ENCODE measurements around the gene RGSL1. TPM values are rescaled to one million over a fixed set of nuclear protein-coding genes. Genes with fewer than 3 reads are reported as not detected.

RGSL1 gene
- total RNA-seq, 1 experiment from 2014 or later, result 0.02 TPM

GRCh38 chr1:182587666-182588499 is 137.9 kb downstream of the RGSL1 start:
- no peak for DNase-seq (ENCODE audit: low read depth)

DNA sequence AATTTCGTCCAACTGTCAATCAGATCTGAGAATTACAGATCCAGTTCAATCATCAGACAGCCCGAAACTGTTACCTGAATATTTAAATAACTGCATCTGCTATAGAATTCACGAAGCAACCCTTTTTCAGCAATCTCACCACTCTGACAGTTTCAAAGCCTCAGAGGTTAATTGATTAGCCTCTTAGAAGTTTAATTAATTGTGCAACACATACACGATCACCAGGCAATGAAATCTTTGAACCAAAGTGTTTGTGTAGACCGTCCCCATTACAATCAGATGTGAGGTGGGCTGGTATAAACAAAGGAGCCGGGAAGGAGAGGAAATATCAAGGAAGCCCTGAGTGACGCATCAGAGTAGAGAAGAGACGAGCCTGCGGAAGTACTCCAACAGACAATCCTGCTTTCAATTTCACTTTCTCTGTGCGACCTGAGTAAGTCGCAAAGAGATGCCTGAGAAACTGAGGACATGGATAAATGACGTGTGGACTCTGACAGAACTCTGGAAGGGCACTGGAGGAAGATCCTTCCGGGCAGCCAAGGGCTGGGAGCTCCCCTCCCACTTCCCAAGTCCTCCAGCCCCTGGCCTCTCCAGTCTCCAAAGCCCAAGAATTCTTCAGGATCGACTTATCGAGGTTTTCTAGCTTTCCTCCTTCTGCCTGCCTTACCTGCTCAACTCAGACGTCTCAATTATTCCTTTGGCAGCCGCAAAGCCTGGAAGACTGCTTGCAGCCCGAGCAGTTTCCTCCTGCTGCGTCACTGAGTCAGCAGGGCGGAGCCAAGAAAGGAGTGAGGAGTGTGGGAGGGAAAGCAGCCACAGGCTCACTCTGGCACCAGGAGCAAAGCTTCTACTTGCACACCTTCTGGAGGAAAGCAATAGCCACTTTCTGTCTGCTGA is 138.8 kb downstream of the RGSL1 start, which contains the start of gene RNASEL:
Gene RNASEL, minus strand, starts transcription at position 757 of the 897 bp plus-strand sequence. CDS start 2,450 bp downstream, outside the sequence.
- peak; percentile 68 for DNase-seq (ENCODE audit: low read depth)

DNA sequence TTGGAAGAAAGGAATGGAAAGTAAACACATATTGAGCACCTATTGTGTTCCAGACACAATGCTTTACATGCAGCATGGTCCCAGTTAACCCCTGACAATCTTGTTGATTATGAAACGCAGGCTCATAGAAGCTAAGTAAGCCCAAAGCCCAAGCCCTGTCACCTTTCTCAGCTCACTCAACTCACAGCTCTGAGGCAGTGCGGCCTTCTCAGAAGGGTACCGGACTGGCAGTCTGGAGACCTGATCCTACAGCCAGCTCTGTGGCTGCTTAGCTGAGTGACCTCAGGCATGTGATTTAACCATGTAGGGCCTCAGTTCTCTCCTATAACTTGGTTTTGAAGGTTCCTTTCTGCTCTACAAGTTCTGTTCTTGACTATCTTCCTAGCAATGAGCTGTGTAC is 139.6 kb downstream of the RGSL1 start:
- DNase-seq (ENCODE audit: low read depth), result no peak

GRCh38 chr1:182589931-182590330 is 140.0 kb downstream of the RGSL1 start:
- no peak for DNase-seq (ENCODE audit: low read depth)

DNA sequence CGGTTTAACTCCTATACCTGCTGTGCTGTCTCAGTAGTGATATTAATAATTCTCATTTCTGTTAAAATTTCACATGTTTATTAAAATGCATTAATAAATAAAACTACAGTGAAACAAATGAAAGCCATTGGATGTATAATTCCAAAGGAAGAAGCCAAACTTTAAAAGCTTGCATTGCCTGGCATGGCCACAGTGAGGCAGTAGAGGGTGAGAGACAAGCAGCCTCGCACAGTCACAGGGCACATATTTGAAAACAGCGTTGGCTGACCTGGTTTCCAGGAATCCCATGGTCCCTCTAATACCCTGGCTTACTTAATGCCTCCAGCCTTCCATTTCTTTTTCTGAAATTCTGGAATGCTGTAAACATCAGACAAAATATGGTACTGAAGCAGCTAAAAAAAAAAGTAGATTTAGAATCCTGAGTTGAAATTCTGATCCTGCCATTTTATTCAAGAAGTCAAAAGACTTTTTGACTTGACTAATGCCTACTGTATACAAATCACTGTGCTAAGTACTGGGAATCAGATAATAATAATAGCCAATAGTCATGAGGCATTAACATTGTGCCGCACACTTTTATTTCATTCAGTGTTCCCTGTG is 145.8 kb downstream of the RGSL1 start:
- DNase-seq (ENCODE audit: low read depth), result peak; percentile 33

DNA sequence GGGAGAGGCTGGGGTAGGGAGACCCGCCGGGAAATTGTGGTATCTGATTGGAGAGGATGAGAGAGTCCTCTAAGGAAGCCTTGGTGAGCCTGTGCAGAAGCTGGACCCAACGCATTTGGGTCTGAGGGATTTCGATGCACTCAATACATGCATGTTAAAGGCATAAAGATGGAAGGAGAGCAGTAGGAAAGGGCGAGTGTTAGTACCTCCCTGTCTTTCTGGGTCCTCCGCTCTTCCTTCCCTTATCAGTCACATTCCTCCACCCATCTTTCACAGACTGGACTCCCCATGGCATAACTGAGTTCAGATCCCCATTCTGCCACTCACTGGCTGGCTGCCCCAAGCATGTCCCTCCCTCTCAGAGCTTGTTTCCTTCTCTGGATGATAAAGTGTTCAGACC is 147.0 kb downstream of the RGSL1 start:
- DNase-seq (ENCODE audit: low read depth), result no peak

DNA sequence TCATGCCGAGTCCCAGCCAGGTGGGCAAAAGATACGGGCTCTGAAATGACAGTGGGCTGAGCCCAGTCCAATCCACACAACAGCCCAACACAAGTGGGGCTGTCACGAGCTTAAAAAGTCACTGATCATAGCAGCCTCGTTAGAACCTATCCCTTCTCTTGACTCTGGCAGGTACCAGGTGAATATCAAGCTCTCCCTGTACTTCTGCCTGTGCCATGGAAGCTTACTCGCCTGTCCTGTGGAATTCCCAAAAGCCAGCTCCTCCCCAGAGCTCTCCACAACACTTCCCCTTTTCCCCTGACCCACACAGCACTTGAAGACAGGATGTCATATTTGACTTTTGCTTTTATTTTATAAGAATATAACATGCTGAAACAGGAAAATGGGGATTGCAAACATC is 148.3 kb downstream of the RGSL1 start:
- no peak for DNase-seq (ENCODE audit: low read depth)

DNA sequence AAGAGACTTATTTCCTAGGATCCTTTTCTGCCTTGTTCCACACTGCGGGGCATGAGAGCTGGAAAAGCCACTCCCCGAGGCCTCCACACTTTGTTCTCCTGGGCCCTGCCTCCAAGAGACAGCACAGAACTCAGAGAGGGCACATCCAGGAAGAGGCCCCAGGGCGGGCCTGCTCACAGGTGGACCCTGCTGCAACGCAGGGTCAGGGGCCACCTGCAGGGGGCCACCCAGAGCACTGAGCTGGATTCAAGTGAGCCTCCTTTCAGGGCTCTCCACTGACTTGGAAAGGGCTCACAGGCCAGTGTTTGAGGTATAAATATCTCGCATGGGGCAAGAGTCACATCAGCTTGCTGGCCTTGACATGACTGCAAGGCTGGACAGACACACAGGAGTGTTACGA is 149.4 kb downstream of the RGSL1 start:
- DNase-seq (ENCODE audit: low read depth), result no peak

DNA sequence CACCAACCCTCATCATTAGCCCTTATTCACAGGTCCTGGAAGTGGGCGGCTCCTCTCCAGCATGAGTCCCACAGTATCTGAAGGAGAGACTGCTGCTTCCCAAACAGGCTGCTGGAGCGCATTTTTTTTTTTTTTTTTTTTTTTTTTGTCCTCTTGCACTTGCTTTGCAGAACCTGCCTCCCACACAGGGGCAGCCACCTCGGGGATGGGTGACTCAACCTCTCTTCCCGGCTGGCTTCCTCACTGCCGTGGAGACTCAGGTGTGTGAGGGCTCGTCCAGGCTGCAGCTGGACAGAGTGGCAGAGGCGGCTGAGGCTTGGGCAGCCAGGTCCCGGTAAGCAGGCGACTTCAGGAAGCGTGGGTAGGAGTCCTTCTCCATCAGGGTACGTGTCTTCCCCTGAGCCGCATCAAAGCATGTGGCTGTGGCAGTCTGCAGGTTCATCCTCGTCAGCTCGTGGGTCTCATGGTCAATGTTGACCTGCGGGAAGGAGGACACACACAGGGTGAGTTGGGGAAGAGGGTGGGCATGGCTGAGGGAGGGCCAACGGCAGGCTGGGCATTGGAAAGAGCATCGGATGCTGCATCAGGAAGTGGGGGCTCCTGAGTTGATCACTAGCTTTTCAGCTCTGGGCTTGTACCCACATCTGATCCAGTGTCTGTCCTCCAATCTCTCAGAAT is 150.2 kb downstream of the RGSL1 start:
- DNase-seq (ENCODE audit: low read depth), result no peak

- DNase-seq (ENCODE audit: low read depth), result no peak
Observed at GRCh38 chr1:182600745-182601415, 150.9 kb downstream of the RGSL1 start.

DNA sequence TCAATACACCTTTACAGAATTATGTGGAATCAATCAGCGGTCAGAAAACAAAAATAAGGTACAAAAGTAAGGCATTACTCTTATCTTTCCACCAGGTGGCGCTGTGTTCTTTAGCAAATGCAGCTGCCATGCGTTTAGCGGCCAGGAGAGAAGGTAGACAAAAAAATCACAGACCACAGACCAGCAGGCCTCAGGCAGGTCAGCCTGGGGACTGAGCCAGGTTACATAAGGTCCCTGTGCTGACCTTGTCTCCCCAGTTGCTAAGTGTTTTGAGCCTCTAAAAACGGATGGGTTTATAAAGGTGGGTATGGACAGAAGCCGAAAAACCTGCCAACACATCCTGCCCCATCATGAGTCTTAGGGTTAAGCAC is 151.5 kb downstream of the RGSL1 start:
- peak; percentile 44 for DNase-seq (ENCODE audit: low read depth)

DNA sequence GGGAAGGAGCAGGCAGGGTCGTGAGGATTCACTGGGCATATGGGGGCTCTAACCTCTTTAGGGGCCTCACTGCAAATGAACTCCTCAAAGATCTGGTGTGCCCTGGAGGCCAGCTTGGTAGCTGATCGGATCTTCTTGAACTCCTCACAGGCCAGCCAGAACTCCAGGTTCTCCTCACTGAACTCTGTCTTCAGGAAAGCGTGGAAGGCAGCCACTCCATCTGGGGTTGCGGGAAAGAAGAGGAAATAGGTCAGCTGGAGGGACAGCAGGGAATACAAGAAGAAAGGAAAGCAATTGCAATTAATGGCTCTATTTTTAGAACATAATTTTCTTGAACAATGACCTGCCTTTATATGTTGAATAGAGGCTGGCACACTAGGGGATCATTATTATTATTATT is 152.0 kb downstream of the RGSL1 start:
- DNase-seq (ENCODE audit: low read depth), result no peak

DNA sequence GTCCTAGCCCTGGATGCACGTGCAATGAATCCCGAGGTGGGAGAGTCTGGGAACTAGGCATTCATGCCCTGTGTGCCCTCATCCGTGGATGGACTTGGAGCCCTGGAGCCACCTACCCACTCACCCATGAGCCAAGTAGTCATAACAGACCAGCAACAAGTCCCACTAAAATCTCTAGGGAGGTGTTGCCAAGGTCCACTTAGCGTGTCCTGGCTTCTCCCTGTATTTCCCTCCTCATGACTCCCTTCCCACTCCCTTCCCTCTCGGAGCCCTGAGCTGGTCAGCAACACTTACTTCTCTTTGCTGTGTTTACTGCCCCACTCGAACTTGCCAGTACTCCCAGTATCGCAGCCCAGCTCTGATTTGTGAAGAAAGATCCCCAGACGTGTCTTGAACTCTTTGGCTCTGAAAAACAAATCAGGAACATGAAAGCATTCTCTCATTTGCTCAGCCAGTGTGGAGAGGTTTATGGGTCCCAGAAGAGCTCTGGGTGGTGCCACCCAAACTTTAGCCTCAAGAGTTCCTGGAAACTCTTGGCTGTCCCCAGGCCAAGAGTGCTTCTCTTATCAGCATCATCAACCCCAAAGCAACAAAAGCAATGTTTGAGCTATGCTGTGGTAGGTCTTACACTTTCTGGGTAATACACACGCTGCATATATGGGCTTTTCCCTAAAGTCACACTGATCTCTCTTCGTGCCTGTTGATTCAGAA is 153.1 kb downstream of the RGSL1 start:
- DNase-seq (ENCODE audit: low read depth), result no peak

GRCh38 chr1:182603646-182604174 is 153.8 kb downstream of the RGSL1 start:
- DNase-seq (ENCODE audit: low read depth), result no peak

GRCh38 chr1:182604175-182605164 is 154.5 kb downstream of the RGSL1 start, which contains the start of gene RGS16:
TSS of gene RGS16 (minus strand) at chr1:182604389. CDS start at chr1:182604259, 130 bp downstream.
- DNase-seq (ENCODE audit: low read depth), result no peak

DNA sequence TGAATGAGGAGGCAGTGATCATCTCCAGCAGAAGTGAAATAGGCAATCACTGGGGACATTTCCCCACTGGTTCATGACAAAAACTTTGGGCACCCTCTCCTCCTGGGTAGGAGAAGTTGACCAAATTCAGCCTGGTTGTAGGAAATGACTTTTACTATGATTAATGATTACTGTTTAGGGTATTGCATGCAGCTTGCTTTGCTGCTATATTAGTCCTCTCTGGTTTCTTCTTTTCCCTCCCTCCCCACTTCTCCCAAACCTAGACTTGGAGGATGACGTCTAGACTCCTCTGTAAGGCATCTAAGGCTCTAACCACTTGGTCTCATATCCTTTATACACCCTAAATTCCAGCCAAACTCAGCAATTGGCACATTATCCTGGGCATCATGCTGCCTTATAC is 157.6 kb downstream of the RGSL1 start:
- no peak for DNase-seq (ENCODE audit: low read depth)

DNA sequence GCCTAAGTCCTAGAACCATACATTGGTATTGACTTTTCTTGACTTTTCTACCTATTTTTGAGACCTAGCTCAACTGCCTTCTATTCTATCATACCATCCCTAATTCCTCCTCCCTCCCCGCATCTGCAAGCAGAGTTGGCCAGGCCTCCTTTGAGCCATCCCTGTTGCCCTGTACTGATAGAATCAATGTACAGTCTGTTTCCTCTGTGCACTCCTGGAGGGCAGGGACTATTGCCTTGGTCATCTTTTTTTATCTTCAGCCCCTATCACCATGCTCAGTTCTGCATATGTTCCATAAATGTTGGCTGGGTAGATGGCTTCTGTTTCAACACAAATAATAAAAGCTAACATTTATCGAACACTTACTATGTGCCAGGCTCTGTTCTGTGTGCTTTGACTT is 158.3 kb downstream of the RGSL1 start:
- no peak for DNase-seq (ENCODE audit: low read depth)

- DNase-seq (ENCODE audit: low read depth), result peak; percentile 49
Observed at GRCh38 chr1:182608845-182609610, 159.1 kb downstream of the RGSL1 start.

All from HT1080 (cell line).